GM12892 (cell line): ENCODE measurements around the gene RIOK3.

Source experiments
- POLR2A ChIP-seq: IDR thresholded peaks from 2 replicates; pipeline ENCODE4 v1.6.1; 2011; ENCODE audit warnings: low read depth, low read length, control low read depth
- POLR2AphosphoS5 ChIP-seq: IDR thresholded peaks from 2 replicates; pipeline ENCODE4 v1.6.1; 2011; ENCODE audit warnings: low read depth, low read length, control low read depth

- TF ChIP-seq POLR2A (no peak), POLR2AphosphoS5 (no peak)
Measured at GRCh38 chr18:23494992-23495391, 41.9 kb downstream of the RIOK3 start.
